NCI-H128 (cell line): ENCODE measurements around the gene SERPINB6.
"Not testable (repeated sequence)": the region's sequence is repeated elsewhere in the genome, so short reads cannot be mapped to it uniquely, and the experiment has no call there.

ENCODE experiments used
- DNase-seq: peaks from one replicate; lab custom pipeline; 2025; ENCODE audit not compliant: unreplicated experiment; lab: John Stamatoyannopoulos, UW

SERPINB6 gene

GRCh38 chr6:2939315-2940009 lies 31.9 kb downstream of the SERPINB6 start:
- no peak for DNase-seq

- no peak for DNase-seq
These were observed 32.7 kb downstream of the SERPINB6 start for GRCh38 chr6:2938632-2939083.

GRCh38 chr6:2938004-2938631 lies 33.2 kb downstream of the SERPINB6 start:
- DNase-seq, result no peak

- DNase-seq, result no peak
These were observed 33.8 kb downstream of the SERPINB6 start for GRCh38 chr6:2937627-2938003.

GRCh38 chr6:2935566-2936291 lies 35.6 kb downstream of the SERPINB6 start:
- DNase-seq, result no peak

- DNase-seq, result no peak
These were observed 37.3 kb downstream of the SERPINB6 start for GRCh38 chr6:2934057-2934456.

GRCh38 chr6:2932911-2933310 lies 38.5 kb downstream of the SERPINB6 start:
- DNase-seq, result not testable (repeated sequence)

GRCh38 chr6:2931970-2932748 lies 39.2 kb downstream of the SERPINB6 start:
- peak; percentile 82 for DNase-seq

GRCh38 chr6:2931055-2931454 lies 40.3 kb downstream of the SERPINB6 start:
- no peak for DNase-seq

- not testable (repeated sequence) for DNase-seq
These were observed 43.4 kb downstream of the SERPINB6 start for GRCh38 chr6:2927931-2928330.

- not testable (repeated sequence) for DNase-seq
These were observed 45.3 kb downstream of the SERPINB6 start for GRCh38 chr6:2925842-2926747.

- DNase-seq, result no peak
These were observed 49.7 kb downstream of the SERPINB6 start for GRCh38 chr6:2921520-2922115.

GRCh38 chr6:2920671-2921112 lies 50.7 kb downstream of the SERPINB6 start:
- DNase-seq, result no peak

GRCh38 chr6:2919886-2920285 lies 51.5 kb downstream of the SERPINB6 start:
- DNase-seq, result no peak

- no peak for DNase-seq
These were observed 52.0 kb downstream of the SERPINB6 start for GRCh38 chr6:2919401-2919800.

- no peak for DNase-seq
These were observed 52.4 kb downstream of the SERPINB6 start for GRCh38 chr6:2918936-2919335.

GRCh38 chr6:2917801-2918445 lies 53.4 kb downstream of the SERPINB6 start:
- DNase-seq, result no peak

- DNase-seq, result no peak
These were observed 54.3 kb downstream of the SERPINB6 start for GRCh38 chr6:2917065-2917464.
